Measurements from ENCODE around the gene IL19.
A peak's percentile ranks its signal among the peaks of the same experiment; 100 is the strongest.
"Not testable (repeated sequence)": the region's sequence is repeated elsewhere in the genome, so short reads cannot be mapped to it uniquely, and the experiment has no call there.

Gene IL19

DNA sequence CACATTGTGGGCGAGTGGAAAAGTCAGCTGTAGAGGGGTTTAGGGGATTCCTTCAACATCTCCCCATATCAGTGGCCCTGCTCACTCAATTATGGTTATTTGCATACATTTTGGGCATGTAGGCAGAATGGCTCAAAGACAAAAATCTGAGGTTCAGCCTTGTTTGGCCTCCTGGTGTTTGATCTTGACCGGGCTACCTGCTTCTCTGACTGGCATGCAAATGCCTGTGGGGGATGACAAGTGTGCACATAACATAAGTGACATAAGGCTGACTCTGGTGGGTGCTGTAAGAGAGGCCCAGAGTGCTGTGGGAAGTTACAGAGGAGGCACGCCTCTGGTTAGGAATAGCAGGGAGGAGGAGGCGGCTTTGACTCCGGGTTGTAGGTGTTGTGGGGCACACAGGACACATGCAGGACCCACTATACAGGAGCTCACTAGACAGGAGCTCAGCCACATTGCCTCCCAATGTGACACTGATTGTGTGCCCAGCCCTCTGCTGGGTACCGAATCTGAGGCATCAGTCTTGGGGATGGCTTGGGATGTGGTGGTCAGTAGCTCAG, 29.4 kb upstream of the IL19 start:
- no peak for DNase-seq

DNA sequence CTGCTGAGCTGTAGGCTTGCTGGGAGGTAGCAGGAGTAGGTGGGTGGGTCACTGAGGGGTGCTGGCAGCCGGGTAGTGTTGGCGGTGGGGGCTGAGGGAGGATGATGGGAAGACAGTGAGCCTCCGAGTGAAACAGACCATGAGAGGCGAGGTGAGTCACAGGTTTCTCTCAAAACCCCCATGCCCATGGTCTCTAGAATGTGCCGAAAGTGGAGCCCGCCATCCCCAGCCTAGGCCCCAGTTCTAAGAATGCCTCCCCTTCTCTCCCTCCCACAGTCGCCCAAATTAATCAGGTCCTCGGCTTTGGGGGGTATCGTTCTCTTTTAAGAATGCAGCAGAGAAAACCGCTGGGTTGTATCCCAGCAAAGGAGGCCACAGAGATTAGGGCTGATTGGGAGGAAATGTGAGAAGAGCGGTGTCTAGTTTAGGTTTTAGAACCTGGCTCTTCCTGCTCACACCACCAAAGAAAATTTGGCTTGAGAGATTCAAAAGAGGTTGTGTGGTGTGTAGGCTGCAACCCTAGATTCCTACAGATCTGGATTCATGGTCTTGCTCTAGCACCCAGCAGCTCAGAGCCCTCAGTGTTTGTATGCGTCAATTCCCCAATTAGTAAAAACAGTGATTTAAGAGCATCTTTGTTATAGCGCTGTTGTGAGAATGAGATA, 27.7 kb upstream of the IL19 start:
- no peak for DNase-seq

DNA sequence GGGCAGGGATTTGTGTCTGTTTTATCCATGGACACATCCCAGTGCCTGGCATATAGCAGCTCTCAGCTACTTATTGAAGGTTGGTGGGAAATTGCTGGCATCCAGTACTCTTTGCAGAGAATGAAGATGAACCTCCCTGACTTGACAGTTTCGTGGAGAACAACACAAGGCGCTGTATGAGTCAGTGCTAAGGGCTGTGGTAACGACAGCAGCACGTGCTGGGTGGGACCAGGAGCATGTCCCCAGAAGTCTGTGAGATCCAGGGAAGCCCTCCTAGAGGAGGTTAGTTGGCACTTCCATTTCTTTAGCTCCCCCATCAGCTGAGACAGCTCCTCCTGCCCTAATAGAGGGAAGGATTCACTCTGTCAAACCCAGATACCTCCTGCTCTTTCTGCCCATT, 25.9 kb upstream of the IL19 start:
- no peak for DNase-seq

DNA sequence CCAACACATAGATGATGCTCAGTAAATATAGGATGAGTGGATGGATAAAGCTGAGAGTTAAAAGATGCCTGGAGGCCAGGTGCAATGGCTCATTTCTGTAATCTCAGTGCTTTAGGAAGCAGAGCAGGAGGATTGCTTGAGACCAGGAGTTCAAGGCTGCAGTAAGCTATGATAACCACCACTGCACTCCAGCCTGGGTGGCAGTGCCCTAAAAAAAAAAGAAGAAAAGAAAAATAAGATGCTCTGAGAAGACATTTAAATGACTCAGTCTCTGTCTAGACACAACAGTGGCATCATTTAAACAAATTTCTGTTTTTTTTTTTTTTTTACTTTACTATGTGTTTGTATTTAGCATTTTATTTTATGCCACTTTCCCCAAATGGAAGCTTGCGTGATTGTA, 25.3 kb upstream of the IL19 start:
- no peak for DNase-seq

DNA sequence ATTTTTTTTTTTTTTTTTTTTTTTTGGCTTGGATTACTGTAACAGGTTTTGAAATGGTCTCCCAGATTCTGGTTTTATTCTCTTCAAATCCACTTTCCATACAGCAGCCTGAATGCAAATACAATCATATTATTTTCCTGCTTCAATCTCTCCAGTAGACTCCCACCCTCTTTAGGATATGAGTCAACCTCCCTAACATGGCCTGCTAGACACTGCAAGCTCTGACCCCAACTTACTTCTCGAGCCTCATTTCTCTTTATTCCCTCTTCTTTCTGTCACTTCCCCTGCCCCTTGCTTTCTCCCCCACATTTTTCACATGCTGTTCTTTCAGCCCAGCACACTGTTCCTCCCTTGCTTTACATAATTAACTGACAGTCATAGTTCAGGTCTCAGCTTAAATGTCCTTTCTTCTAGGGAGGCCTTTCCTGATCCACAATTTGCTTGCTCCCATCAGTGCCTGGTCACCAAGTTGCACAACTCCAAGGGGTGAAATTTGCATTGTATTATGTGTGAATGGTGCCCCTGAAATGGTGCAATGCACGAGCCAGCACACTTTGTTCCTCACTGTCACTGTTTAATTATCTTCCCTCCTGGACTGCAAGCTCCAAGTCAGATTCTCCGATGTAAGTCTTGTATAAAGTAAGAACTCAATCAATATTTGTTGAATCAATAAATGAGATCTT, 22.1 kb upstream of the IL19 start:
- DNase-seq = no peak

DNA sequence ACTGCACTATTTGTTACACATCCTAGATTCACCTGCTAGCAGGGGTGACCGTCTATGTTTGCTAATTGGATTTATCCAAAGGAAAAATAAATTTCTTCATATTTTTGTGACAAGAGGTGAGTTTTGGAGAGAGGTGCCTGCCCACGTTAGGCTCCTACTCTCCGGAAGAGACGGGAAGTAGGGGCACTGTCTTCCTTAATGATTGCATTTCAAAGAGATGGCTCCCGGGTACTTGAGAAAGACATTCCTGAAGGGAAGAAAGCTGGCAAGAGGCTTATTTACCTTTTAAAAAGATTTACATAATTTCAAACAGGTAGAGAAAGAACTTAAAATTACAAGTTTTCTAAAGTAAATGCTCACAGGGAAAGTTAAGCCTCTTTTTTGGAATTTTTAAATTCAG, 18.7 kb upstream of the IL19 start:
- DNase-seq = no peak

DNA sequence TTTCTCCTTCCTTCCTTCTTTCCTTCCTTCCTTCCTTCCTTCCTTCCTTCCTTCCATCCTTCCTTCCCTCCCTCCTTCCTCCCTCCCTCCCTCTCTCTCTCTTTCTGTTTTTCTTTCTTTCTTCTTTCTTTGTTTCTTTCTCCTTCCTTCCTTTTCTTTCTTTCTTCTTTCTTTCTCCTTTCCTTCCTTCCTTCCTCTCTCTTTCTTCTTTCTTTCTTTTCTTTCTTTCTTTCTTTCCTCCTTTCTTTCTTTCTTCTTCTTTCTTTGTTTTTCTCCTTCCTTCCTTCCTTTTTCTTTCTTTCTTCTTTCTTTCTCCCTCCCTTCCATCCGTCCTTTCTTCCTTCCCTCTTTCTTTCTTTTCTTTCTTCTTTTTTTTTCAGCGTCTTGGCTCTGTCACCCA, 18.1 kb upstream of the IL19 start:
- DNase-seq = no peak

DNA sequence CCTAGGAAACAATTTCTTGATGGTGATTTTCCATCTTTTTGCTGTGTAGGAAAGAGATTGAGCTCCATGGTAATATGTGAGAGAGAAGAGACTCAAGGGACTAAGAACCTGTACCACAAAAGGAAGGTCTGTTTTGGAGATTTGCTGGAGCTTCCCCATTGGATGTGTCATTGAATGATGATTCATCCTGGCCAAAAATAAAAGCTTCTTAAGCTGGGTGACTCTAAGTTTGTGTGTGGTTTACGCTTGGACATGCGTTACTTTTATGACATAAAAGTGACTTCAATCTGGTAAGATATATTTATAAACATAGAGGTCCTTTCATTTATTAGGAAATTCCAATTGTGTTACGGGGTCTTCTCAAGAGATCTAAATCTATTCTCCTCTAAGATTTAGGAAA, 17.4 kb upstream of the IL19 start:
- DNase-seq = no peak

DNA sequence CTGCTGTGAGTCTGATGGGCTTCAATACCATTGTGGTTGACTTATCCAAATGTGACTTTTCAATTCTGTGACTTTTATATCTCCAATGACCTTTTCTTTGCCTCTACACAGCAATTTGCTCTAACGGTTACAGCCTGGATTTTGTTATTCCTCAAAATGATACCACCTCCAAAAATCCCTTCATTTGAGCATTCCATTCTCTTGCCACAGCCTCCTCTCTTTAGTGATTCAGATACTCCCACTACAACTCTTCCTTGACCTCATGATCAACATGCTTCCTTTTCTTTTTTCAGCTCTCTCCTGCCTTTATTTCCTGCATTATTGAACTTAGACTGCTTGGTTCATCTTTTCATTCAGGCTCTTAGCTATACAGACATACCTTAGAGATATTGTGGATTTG, 16.6 kb upstream of the IL19 start:
- no peak for DNase-seq

DNA sequence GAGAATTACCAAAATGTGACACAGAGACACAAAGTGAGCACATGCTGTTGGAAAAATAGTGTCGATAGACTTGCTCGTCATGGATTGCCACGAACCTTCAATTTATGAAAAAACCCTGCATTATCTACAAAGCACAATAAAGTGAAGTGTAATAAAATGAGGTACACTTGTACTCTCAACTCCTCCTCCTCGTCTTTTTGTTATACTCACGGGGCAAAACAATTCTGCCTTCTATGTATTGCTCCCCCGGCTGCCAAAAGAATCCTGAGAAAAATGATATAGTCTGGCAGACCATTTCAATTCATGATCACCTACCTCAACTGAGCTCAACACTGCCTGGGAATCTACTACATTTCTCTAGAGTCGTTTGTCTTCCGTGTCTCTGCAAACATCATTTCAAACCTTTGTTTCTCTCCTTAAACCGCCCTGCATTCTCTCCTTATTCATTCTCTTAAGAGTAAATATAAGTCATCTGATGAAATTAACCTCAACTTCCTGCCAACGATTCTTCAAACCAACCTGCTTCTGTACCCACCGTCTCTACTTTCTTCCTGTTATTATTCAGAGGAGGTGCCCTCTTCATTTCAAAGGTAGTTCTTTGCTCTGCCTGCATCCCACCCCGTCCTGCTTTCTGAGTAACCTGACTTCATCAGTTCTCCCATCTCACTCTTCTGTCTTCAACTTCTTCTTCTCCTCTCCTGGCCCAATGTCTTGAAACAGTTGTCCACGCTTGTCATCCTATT, 12.9 kb upstream of the IL19 start:
- DNase-seq = no peak

DNA sequence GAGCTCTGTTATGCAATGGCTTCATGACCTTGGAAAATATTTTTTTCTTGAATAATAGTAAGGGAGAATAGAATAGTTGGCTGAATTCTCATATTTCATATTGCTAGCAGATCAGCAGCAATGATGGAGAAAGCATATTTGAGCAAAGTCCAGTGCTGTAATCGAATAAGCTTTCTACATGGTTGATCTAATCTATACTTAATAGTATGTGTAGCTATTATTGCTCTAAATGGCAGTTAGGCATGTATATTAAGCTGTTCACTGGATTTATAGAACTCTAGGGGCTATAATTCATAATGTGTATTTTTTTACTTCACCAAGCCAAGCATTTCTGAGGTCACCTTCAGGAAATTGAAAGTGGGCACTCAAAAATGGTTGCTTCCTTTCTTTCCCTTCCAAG, 10.0 kb upstream of the IL19 start:
- no peak for DNase-seq

DNA sequence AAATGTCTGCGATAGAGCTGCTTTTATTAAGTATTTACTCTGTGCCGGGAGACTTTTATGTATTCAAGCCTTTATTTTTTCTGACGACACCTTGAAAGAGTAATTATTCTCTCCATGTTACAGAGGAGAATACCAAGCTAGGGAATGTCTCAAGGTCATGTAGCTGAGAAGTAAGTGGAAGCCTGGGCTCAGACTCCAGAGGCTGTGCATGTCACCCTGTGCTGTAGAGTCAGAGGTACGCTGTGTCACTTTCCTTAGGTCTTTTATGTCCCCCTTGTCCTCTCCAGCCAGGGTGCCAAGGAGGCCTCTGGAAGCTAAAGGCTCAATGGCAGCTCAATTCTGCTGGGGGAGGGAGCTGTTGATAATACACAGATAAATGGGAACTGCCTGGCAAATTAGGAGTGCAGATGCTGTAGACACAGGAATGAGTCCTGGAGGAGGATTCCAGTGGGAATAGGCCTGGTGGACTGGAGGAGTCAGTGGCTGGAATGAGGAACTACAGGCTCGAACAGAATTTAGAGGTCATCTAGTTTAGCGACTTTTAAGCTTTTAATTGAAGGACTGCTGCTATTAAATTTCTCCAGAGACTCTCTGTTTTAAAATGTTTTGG, 9.3 kb upstream of the IL19 start:
- DNase-seq = no peak

DNA sequence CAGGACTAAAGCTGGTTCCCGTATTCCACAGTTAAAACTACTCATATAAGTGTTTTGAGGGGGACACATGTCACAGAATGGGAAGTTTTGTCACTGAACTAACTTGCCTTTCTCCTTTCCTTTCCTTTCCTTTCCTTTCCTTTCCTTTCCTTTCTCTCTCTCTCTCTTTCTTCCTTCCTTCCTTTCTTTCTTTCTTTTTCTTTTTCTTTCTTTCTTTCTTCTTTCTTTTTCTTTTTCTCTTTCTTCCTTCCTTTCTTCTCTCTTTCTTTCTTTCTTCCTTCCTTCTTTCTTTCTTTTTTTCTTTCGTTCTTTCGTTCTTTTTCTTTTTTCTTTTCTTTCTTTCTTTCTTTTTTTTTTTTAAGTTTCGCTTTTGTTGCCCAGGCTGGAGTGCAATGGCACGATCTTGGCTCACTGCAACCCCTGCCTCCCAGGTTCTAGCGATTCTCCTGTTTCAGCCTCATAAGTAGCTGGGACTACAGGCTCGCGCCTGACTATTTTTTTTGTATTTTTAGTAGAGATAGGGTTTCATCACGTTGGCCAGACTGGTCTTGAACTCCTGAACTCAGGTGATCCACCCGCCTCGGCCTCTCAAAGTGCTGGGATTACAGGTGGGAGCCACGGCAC, 7.7 kb upstream of the IL19 start:
- DNase-seq = not testable (repeated sequence)

DNA sequence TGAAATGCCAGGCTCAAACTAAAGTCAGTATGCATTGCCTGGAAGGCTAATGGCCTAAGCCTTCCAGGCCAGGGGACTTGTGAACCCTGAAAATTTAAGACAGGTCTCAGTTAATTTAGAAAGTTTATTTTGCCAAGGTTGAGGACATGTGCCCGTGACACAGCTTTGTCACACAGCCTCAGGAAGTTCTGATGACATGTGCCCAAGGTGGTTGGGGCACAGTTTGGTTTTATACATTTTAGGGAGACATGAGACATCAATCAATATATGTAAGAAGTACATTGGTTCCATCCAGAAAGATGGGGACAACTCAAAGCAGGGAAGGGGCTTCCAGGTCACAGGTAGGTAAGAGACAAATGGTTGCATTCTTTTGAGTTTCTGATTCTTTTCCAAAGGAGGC, 4.8 kb upstream of the IL19 start:
- not testable (repeated sequence) for DNase-seq

DNA sequence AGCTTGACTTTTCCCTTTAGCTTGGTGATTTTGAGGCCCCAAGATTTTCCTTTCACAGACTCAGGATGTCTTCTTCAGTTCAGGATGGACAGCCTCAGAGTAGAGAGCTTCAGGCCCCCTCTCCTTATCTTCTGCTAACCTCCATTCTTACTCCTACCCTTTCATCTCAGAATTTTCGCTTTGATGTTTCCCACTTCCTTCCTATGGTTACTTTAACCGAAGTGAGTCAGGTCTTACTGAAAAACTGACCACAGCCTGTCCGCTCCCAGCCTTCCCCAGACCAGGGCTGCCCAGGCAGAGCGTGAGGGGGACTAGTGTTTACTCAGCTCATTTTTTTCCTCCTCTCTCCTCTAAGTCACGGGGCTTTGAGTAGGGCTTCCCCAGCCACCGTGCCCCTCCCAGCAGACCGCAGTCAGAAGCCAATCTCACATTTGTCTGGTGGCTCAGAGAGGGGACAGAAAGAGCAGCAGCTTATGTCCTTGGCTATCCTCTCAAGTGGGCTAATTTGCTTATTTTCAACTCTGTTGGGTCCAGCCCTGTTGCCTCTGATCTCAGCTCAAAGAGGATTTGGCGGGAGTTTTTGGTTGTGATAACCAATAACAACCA, 4.2 kb upstream of the IL19 start:
- DNase-seq = peak; percentile 49

DNA sequence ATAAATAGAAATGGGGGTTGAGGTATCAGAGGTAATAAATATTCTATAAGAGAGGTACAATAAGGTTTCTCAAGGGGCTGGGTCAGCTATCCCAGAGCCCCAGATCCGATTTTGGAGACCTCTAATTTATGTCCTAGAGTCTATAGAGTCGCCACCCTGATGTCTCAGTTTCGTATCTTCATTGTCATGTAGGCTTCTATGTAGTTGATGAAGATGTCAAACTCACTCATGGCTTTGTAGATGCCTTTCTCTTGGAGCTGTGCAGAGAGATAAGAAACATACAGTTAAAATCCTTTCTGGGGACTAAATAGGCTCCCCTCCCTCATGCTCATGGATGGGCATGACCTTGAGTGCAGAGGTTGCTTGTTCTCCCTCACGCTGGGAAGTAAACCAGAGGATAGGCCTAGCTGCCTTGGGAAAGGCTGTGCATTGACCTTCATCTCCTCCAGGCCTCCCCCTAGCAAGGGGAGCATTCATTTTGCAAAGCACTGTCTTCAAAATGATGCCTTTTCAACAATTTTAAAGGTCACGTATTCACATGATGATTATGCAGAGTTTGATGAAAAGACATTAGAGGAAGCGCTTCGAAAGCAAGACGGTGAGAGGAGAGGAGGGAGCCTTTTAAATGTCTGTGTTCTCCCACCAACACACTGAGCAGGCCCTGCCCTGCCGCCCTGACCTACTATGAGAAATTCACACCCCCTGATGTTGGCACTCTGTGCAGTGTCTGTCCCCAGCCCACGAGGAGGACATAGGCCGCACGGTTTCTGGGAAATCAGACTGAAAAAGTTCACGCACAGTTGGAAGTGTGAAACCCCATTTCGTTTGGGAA, 1.9 kb upstream of the IL19 start:
- DNase-seq = no peak

DNA sequence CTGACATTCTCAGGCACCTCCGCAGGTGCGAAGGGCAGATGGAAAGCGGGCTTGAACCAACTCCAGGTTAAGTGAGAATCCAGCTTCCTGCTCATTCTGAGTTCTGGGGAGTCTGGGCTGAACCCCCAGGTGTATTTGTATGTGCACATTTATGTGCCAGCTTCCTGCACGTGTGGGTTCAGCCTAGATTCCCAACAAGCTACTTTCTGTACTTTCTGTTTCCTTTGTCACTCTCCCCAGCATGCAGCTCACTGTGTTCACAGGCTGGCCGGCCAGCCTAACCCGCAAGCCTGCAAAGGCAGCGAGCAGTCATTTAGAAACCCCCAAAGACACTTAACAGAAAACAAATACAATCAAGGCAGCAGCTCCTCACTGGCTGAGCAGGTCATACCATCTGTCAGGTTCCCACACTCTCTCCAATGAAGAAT, 1.3 kb upstream of the IL19 start:
- DNase-seq = no peak

DNA sequence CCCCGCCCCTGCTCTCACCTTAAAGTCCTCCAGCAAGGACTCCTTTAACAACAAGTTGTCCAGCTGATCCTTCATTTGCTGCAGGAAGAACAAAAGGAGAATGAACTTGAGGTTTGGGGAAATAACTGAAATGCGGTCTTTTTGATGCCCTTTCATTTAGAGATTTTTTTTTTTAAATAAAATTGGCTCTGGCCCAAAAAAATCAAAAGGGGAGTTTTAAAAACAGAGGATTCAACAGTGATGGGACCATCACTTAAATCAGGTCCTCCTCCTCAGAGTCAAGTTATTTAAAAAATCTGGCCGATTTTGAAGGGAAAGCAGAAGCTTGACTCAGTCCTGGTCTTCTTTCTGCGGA, 742 bp downstream of the IL19 start:
- DNase-seq = no peak

DNA sequence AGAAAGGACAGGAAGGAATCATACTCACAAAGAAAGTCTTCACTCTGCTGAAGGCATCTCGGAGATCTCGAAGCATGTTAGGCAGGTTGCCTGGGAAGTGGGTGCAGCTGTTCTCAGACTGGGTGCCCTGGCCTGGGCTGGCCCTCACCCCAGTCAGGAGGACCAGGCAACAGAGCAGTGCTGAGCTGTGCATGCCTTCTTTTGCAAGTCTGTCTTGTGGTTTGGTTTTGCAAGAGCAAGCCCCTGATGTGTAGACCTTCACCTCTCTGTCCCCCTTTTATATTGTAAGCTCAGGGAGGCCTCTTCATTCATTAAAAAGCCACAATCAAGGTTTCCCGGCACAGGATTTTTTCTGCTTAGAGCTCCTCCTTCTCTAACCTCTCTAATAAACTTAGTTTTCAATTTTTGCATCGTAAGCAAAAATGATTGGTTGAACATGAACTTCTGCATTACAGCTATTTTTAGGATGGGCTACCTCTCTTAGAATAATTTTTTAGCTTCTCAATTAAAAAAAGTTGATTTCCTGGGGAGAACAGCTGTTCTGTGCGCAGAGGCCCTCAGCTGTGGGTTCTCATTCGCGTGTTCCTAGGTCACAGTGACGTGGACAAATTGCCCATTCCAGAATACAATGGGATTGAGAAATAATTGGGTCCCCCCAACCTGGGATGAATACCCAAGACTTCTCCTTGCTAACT, 1.8 kb downstream of the IL19 start, which contains the start of gene IL10:
TSS of gene IL10 (minus strand) at position 252 of the 695 bp plus-strand sequence. CDS start at position 193, 59 bp downstream.
- no peak for DNase-seq

DNA sequence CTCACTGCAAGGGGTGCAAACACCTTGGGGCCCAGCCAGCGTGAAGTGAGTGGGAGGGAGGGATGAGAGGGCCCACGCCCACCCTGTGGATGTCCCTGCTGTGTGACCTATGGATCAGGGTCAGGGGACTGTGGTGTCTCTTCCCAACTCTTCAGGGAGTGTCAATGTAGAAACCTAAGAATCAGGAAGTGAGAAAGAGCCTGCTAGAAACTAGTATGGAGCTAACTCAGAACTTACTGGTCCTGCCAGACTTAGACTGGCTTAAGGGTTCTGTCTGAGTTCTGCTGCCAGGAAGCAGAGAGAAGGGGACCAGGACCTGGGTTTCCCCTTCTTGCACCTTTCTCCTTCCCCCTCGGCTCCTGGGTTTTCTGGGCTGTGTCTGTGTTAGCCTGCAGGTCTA, 3.5 kb downstream of the IL19 start:
- DNase-seq = no peak

DNA sequence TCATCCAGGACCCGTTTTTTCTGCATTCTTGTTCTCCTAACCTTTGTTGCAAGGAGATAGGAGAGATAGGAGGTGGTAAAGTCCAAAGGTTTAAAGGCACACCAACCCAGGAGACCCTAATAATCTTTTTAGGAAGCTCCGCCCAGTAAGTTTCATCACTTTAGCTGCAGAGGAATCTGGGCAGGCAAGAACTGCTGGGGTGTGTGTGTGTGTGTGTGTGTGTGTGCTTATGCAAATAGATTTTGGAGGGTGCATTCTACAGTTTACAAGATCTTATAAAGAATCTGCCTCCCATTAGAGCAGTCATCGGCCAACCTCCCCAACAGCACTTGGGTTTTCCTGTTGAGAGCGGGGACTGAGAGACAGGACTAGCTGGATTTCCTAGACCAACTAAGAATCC, 5.7 kb downstream of the IL19 start:
- no peak for DNase-seq

All from GDM1 (cell line).